Right lobe of liver (tissue), 4 donors: ENCODE data around the gene CCNK.

Experiments used
- CTCF ChIP-seq, 4 donors: fragments of 200-600 bp in 3 of 4; fragments of 450-650 bp in 1 of 4; IDR thresholded peaks; one replicate each; pipeline versions ENCODE4 v1.5.1 to v1.8.0; 2016 to 2022; ENCODE audit warnings: antibody characterized with exemption in 4 of 4, mild to moderate bottlenecking in 2 of 4
- POLR2A ChIP-seq: fragments of 450-650 bp; IDR thresholded peaks from one replicate; pipeline ENCODE4 v1.6.1; 2017; ENCODE audit warnings: antibody characterized with exemption, mild to moderate bottlenecking
- donor health status: DM: no; HTN: no; CAD: no.
- donor health status: DM: no; HTN: no; CAD: no.
- donor health status: DM: no; HTN: yes; CAD: no.

GRCh38 chr14:99560922-99561683 is 79.9 kb downstream of the CCNK start:
- TF ChIP-seq CTCF (IDR thresholded peaks at IDR 0.05) (peak in 2 of 4 donors; percentile 16 to 22), POLR2A (no peak)
